Activated CD8-positive, alpha-beta memory T cell treated with anti-CD3 and anti-CD28 coated beads, Interleukin-2, amount 10 ng/mL, durations not matched to agents 7 days and 5 days (primary cell): ENCODE results near the gene EBNA1BP2. TPM values are rescaled to one million over a fixed set of nuclear protein-coding genes. Genes with fewer than 3 reads are reported as not detected.
A peak's percentile ranks its signal among the peaks of the same experiment; 100 is the strongest.
"Not testable (repeated sequence)": the region's sequence is repeated elsewhere in the genome, so short reads cannot be mapped to it uniquely, and the experiment has no call there.

ENCODE experiments used
- ATAC-seq: fragments of 150-1000 bp; cut with Tn5 transposase; one replicate; pipeline ENCODE4 v1.10.0; 2021; ENCODE audit warnings: moderate library complexity
- CTCF ChIA-PET: fragments of 350-600 bp; sonication (Branson Sonifier 250); formaldehyde crosslinking; loops from one replicate; lab custom pipeline; 2021; ENCODE audit warnings: antibody characterized with exemption; lab: Charles Lee
- DNase-seq: peaks from one replicate; pipeline ENCODE4 v3.0.0-alpha.2; 2020
- H3K27ac Mint-ChIP-seq: one replicate; pipeline ENCODE4 v1.8.0; 2021; ENCODE audit warnings: mild to moderate bottlenecking, mixed read lengths
- H3K27me3 Mint-ChIP-seq: one replicate; pipeline ENCODE4 v1.8.0; 2021; ENCODE audit warnings: mixed read lengths
- H3K36me3 Mint-ChIP-seq: one replicate; pipeline ENCODE4 v1.8.0; 2021; ENCODE audit warnings: mild to moderate bottlenecking, mixed read lengths
- H3K4me1 Mint-ChIP-seq: one replicate; pipeline ENCODE4 v1.8.0; 2021; ENCODE audit warnings: mixed read lengths
- H3K4me3 Mint-ChIP-seq: one replicate; pipeline ENCODE4 v1.8.0; 2021; ENCODE audit warnings: mild to moderate bottlenecking, moderate library complexity, mixed read lengths
- H3K9me3 Mint-ChIP-seq: one replicate; pipeline ENCODE4 v1.8.0; 2022; ENCODE audit warnings: low read depth, mixed read lengths
- total RNA-seq, 2 experiments: library from RNA; stranded (reverse); gene quantifications; one replicate each; pipeline ENCODE4 v1.2.3, GENCODE V29; 2021

The EBNA1BP2 gene, protein sequence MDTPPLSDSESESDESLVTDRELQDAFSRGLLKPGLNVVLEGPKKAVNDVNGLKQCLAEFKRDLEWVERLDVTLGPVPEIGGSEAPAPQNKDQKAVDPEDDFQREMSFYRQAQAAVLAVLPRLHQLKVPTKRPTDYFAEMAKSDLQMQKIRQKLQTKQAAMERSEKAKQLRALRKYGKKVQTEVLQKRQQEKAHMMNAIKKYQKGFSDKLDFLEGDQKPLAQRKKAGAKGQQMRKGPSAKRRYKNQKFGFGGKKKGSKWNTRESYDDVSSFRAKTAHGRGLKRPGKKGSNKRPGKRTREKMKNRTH
- total RNA-seq = 10 to 100 TPM; 60.0 to 68.7 TPM

DNA sequence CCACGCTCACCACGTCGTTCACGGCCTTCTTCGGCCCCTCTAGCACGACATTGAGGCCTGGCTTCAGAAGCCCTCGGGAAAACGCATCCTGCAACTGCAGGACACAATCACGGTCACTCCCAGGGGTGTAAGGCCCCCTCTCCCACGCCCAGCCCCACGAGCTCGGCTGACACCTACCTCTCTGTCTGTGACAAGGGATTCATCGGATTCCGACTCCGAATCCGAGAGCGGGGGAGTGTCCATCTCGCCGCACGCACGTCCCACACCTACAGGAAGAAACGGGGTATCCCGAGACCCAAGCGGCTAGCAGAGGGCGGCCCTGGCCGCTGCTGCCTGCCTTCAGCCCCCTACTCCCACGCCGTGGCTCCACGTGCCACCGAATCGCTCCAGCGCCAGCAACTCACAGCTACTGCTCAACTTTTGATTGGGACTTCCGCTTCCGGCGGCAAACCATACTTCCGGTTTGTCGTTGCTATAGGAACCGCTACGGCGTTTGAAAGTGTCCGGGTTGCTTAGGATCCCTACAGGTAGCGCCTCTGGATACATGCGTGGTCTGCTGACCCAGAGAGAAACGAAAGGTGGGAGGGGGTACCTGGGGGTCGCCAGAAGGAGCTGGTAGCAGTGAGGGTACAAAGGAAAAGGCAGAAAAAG, at the start of gene EBNA1BP2, which contains the start of gene CFAP57:
TSS of gene EBNA1BP2 (minus strand) at position 415 of the 651 bp plus-strand sequence. CDS start at position 243, 172 bp downstream.
TSS of gene CFAP57 (plus strand) at position 455 of the 651 bp plus-strand sequence. CDS start 424 bp downstream, outside the sequence.
- peak; percentile 96 for DNase-seq
- Mint-ChIP-seq H3K27ac (peak within 1 kb of the TSS; percentile 90), H3K27me3 (peaks cover 24% of the 10 kb centered on the region), H3K9me3 (no peaks in the 10 kb centered on the region), H3K36me3 (peaks cover 27% of the 10 kb centered on the region), H3K4me1 (peaks cover 28% of the 10 kb centered on the region), H3K4me3 (peak within 1 kb of the TSS; percentile 93)
- CTCF ChIA-PET = interaction anchor here (0.7 to 2.3 kb wide), 3 partner anchors 55 to 405 kb away, joined by 3 to 6 read pairs (median 3); partner anchors contain the start of genes C1orf50 and P3H1
- peak; percentile 87 for ATAC-seq

DNA sequence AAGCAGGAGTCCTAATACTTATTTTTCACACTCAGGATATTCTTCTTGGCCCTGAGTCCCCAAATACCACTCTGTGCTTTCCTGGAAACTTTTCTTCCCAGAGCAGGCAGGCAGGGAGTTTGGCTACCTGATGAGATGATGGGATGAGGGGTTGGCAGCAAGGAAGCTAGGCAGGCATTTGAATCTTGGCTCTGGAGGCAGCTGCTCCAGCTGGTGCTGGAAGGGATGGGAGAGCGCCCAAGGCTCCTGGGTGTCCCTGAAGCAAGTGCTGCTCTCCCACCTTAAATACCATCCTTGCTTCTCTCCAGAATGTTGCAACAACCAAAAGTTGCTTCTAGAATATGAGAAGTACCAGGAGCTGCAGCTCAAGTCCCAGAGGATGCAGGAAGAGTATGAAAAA, 49.7 kb upstream of the EBNA1BP2 start:
- no peaks in the 10 kb centered on the region for H3K9me3 Mint-ChIP-seq
- no peak overlapping the region for H3K4me3 Mint-ChIP-seq
- peaks cover 5% of the 10 kb centered on the region for H3K4me1 Mint-ChIP-seq
- no peaks in the 10 kb centered on the region for H3K36me3 Mint-ChIP-seq
- CTCF ChIA-PET = no interaction called here
- DNase-seq (no peak), ATAC-seq (no peak)
- no peak overlapping the region for H3K27ac Mint-ChIP-seq
- H3K27me3 Mint-ChIP-seq = no peaks in the 10 kb centered on the region

DNA sequence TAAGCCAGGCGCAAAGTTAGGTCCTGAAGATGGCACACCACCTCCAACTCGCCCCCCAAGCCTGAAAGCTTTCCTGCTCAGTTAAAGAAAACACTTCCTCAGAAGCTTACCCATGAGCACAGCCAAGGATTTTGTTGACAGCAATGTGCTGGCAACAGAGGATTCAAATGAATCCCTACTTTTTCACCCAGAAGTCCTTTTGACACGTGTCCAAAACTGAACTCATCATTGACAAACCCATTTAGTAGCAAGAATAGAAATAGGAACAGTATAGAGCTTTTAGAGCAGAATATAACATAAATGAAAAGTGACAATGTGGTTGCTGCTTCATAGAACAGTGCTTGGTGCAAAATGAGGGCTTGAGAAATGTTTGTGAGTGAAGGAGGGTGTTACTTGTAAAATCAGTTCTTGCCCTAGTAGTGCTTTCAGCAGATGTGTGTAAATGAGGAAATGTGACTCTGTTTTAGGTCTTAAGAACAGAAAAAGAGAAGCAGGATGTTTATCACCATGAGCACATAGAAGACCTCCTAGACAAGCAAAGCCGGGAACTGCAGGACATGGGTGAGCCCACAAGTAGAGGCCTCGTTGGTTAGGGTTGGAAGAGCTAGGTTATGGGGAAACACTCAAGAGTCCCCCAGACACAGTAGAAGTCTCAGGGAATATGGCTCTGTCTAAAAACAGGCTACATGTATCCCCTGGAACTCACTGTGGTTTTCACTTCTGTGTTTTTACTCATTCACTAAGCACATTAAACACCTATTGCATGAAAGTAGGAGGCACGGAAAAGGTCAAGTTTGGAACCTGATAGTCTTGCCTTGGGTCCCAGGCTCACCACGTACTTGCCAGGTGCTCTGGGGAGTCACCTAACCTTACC, 49.1 kb upstream of the EBNA1BP2 start:
- DNase-seq = no peak
- H3K27me3 Mint-ChIP-seq = no peaks in the 10 kb centered on the region

DNA sequence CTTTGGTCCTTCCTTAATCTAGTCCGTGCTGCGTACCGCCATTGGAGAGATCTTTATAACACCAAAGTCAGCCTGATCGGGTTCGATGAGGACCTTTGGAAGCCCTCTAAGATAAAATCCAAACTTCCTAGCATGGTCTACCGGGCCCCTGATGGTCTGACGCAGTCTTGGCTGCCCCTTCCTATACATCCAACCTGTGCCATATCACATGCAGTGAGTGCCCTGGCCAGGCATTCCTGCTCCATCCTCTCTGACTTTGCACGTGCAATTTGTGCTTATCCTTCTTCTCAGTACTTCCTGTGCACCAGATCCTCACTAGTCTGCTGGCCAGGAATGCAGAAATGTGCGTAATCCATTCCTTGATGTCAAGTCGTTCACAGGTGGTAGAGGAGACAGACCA, 45.7 kb upstream of the EBNA1BP2 start:
- DNase-seq (no peak), ATAC-seq (no peak)
- CTCF ChIA-PET = no interaction called here
- no peaks in the 10 kb centered on the region for H3K9me3 Mint-ChIP-seq
- H3K4me3 Mint-ChIP-seq = no peak overlapping the region
- peaks cover 14% of the 10 kb centered on the region for H3K27me3 Mint-ChIP-seq
- no peaks in the 10 kb centered on the region for H3K36me3 Mint-ChIP-seq
- peaks cover 5% of the 10 kb centered on the region for H3K4me1 Mint-ChIP-seq
- no peak overlapping the region for H3K27ac Mint-ChIP-seq

More for the DNA sequence above, 49.1 kb upstream of the EBNA1BP2 start:
- Mint-ChIP-seq H3K9me3 (no peaks in the 10 kb centered on the region), H3K27ac (no peak overlapping the region), H3K36me3 (no peaks in the 10 kb centered on the region), H3K4me1 (peaks cover 5% of the 10 kb centered on the region), H3K4me3 (no peak overlapping the region)
- no peak for ATAC-seq
- CTCF ChIA-PET = no interaction called here

DNA sequence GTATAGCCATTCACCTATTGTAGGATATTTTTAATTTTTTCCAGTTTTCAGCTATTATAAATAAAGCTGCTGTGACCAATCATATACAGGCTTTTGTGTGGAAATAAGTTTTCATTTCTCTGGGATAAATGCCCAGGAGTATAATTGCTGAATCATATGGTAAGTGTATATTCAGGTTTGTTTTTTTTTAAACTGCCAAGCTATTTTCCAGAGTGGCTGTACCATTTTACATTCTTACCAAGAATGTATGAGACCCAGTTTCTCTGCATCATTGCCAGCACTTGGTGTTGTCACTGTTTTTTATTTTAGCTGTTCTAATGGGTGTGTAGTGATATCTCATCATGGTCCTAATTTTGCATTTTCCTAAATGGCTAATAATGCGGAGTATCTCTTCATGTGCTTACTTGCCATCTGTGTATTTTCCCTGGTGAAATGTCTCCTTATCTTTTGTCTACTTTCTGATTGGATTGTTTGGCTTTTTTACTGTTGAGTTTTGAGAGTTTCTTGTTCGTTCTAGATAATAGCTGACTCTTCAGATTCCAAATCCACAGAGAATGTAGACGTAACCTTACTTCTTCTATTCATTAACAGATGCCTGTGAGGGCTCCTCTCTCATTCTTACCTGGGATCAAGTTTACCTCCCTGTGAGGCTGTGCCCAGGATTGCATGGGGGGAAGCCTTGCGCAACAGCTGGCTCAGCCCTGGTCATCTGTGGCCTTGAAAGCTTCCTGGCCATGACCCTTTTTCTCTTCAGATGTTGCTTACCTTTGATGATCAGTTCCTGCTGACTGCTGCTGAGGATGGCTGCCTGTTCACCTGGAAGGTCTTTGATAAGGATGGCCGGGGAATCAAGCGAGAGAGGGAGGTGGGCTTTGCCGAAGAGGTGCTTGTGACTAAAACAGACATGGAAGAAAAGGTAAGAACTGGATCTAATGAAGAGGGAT, 42.7 kb upstream of the EBNA1BP2 start:
- Mint-ChIP-seq H3K9me3 (no peaks in the 10 kb centered on the region), H3K27me3 (peaks cover 18% of the 10 kb centered on the region), H3K4me3 (no peak overlapping the region), H3K36me3 (no peaks in the 10 kb centered on the region), H3K27ac (no peak overlapping the region), H3K4me1 (no peaks in the 10 kb centered on the region)
- CTCF ChIA-PET = interaction anchor here (1.1 to 1.2 kb wide), 2 partner anchors 12 to 44 kb away, joined by 3 to 6 read pairs; no protein-coding TSS in a partner anchor
- DNase-seq = no peak
- no peak for ATAC-seq

DNA sequence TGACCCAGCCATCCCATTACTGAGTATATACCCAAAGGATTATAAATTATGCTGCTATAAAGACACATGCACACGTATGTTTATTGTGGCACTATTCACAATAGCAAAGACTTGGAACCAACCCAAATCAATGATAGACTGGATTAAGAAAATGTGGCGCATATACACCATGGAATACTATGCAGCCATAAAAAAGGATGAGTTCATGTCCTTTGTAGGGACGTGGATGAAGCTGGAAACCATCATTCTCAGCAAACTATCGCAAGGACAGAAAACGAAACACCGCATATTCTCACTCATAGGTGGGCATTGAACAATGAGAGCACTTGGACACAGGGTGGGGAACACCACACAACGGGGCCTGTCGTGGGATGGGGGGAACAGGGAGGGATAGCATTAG, 36.2 kb upstream of the EBNA1BP2 start:
- H3K4me1 Mint-ChIP-seq, CTCF ChIA-PET, H3K36me3 Mint-ChIP-seq, H3K27ac Mint-ChIP-seq, DNase-seq, H3K4me3 Mint-ChIP-seq, H3K9me3 Mint-ChIP-seq, ATAC-seq: not testable (repeated sequence)
- H3K27me3 Mint-ChIP-seq = peaks cover 11% of the 10 kb centered on the region

DNA sequence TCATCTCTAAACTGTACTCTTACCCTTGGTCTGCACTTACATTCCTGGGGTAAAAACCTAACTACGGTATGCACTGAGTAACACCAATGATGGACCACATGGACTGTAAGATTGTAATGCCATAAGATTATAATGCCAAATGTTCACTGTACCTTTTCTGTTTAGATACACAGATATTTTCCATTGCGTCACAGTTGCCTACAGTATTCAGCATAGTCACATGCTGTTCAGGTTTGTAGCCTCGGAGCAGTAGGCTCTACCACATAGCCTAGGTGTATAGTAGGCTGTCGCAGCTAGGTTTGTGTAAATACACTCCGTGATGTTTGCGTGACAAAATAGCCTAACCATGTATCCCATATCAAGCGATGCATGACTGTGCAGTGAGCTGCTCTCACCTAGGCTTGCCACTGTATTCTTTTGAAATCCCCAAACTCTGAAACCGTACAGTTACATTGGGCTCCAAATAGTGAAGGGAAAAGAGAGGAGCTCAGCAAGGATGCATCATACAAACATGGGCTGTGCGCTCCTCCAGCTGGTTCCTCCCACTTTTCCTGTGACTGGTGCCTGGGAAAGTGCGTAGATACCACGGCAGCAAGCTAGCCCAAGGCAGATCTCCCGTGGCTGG, 35.3 kb upstream of the EBNA1BP2 start:
- peaks cover 2% of the 10 kb centered on the region for H3K36me3 Mint-ChIP-seq
- DNase-seq = no peak
- no peaks in the 10 kb centered on the region for H3K9me3 Mint-ChIP-seq
- CTCF ChIA-PET = interaction anchor here (0.9 kb wide), 1 partner anchor 20 kb away, joined by 3 read pairs; no protein-coding TSS in a partner anchor
- no peak overlapping the region for H3K4me3 Mint-ChIP-seq
- H3K4me1 Mint-ChIP-seq = no peaks in the 10 kb centered on the region
- ATAC-seq = no peak
- peaks cover 8% of the 10 kb centered on the region for H3K27me3 Mint-ChIP-seq
- no peak overlapping the region for H3K27ac Mint-ChIP-seq

DNA sequence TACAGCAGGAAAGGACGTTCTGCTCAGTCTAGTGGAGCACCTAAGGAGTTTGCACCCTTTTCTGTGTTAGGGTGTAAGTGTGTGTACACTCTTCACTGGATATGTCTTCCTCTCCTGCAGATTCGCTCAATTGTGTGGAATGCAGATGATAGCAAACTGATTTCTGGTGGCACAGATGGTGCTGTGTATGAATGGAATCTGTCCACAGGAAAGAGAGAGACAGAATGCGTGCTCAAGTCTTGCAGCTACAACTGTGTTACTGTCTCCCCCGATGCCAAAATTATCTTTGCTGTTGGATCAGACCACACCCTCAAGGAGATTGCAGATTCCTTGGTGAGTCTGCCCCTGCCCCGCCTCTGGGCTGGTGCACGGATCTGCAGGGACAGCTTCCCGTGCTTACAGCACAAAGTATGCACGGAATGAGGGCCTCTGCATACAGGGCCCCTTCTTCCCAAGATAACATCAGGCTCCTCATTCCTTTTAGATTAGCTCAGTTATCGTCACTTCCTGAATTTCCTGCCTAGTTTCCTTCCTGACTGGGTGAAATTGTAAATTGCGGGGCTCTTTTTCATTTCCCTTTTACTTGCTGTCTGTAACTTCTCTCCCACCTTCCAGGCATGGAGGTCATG, 34.6 kb upstream of the EBNA1BP2 start:
- Mint-ChIP-seq H3K27me3 (peaks cover 4% of the 10 kb centered on the region), H3K27ac (no peak overlapping the region), H3K36me3 (peaks cover 2% of the 10 kb centered on the region), H3K4me1 (no peaks in the 10 kb centered on the region), H3K4me3 (no peak overlapping the region), H3K9me3 (no peaks in the 10 kb centered on the region)
- DNase-seq (no peak), ATAC-seq (no peak)
- CTCF ChIA-PET = interaction anchor here (0.9 kb wide), 1 partner anchor 20 kb away, joined by 3 read pairs; no protein-coding TSS in a partner anchor

DNA sequence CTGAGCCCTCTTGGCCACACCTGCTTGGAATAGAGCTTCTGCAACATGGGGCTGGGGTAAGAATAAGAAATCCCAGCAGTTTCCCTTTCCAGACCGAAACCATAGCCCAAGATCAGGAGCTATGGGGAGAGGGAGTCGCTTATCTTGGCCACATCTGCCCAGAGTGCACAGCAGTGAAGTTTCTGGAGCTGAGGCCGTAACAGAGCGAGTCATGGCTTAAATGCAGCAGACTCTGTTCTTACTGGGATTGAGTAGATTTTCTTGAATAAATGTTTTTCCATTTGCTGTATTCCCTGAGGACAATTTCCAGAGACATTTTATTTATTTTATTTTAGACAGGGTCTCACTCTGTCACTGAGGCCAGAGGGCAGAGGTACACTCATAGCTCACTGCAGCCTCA, 33.6 kb upstream of the EBNA1BP2 start:
- Mint-ChIP-seq H3K27ac (no peak overlapping the region), H3K9me3 (no peaks in the 10 kb centered on the region), H3K4me1 (no peaks in the 10 kb centered on the region)

DNA sequence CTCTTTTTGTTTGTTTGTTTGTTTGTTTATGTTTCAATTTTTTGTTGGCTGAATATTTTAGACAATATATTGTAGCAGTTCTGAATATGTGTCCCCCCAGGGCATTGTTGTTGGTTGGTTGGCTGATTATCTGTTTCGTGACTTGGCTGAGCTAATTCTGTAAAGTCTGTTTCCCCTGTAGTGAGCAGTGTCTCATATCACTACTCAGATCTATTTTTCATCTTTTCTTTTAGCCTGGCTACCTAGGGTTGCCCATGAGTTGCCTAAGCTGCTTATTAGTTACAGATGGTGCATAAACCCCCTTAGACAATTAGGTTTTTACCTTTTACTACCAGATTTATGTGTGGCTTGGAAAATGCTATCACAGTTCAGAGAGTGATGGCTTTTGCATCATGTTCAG, 32.3 kb upstream of the EBNA1BP2 start:
- Mint-ChIP-seq H3K36me3 (peaks cover 2% of the 10 kb centered on the region), H3K4me1 (no peaks in the 10 kb centered on the region), H3K27ac (no peak overlapping the region), H3K4me3 (no peak overlapping the region), H3K27me3 (peaks cover 4% of the 10 kb centered on the region), H3K9me3 (no peaks in the 10 kb centered on the region)
- no peak for ATAC-seq
- CTCF ChIA-PET = no interaction called here
- DNase-seq = no peak

More for the DNA sequence above, 33.6 kb upstream of the EBNA1BP2 start:
- H3K27me3 Mint-ChIP-seq = peaks cover 4% of the 10 kb centered on the region
- no peak overlapping the region for H3K4me3 Mint-ChIP-seq
- ATAC-seq (no peak), DNase-seq (no peak)
- CTCF ChIA-PET = no interaction called here
- peaks cover 2% of the 10 kb centered on the region for H3K36me3 Mint-ChIP-seq

DNA sequence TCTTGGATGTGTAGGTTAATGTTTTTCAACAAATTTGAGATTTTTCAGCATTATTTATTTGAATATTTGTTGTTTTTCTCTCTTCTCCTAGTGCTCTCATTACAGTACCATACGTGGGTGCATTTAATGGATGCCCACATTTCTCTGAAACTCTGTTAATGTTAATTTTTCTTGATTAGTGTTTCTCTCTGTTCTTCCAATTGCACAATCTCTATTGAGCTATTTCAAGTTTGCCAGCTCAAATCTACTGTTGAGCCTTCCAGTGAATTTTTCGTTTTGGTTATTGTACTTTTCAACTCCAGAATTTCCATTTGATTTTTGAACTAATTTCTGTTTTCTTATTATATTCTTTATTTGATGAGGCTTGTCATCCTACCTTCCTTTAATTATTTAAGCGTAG, 31.8 kb upstream of the EBNA1BP2 start:
- Mint-ChIP-seq H3K4me1 (no peaks in the 10 kb centered on the region), H3K27ac (no peak overlapping the region), H3K4me3 (no peak overlapping the region), H3K27me3 (peaks cover 4% of the 10 kb centered on the region), H3K9me3 (no peaks in the 10 kb centered on the region), H3K36me3 (peaks cover 2% of the 10 kb centered on the region)
- CTCF ChIA-PET = no interaction called here
- ATAC-seq (no peak), DNase-seq (no peak)
